Non-pigmented ciliary epithelial cell (primary cell): ENCODE data around the gene CCDC6.
"Not testable (repeated sequence)": the region's sequence is repeated elsewhere in the genome, so short reads cannot be mapped to it uniquely, and the experiment has no call there.

Source experiments
- DNase-seq: peaks from one replicate; pipeline ENCODE4 v3.0.0-alpha.2; 2010; ENCODE audit warnings: low read depth

CCDC6 gene

DNA sequence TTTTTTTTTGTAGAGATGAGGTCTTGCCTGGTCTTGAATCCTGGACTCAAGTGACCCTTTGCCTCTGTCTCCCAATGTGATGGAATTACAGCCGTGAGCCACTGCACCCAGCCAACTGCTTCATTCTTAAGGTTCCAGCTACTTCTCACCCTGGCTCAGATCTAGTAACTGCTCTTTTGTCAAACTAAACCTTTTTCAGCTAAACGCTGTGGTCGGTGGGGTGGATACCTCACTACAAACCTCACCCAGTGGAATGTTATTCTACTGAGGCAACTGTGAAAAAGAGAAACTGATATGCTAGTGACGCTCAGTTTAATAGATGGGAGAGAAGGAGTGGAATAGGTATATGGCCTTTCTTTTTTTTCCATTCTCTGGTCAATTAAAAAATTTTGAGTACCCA, 151.4 kb downstream of the CCDC6 start:
- no peak for DNase-seq

DNA sequence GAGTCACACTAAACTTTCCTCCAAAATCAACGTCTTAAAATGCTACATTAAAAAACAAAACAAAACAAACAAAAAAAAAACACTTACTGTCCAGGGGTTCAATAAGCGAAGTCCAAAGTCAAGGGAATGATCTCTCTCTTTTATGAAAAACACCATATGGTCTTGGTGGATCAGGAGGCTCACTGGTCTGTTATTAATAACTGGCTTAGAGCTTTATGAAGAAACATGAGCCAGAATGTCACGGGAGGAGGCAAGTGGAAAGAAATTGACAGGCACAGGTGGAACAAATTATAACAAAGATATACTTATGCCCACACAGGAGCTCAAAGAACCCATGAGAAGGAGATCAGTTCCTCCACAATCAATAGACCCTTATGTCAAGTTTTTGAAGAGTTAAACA, 153.1 kb downstream of the CCDC6 start, which contains the start of gene MRLN:
TSS of gene MRLN (minus strand) at position 189 of the 400 bp plus-strand sequence.
- no peak for DNase-seq

DNA sequence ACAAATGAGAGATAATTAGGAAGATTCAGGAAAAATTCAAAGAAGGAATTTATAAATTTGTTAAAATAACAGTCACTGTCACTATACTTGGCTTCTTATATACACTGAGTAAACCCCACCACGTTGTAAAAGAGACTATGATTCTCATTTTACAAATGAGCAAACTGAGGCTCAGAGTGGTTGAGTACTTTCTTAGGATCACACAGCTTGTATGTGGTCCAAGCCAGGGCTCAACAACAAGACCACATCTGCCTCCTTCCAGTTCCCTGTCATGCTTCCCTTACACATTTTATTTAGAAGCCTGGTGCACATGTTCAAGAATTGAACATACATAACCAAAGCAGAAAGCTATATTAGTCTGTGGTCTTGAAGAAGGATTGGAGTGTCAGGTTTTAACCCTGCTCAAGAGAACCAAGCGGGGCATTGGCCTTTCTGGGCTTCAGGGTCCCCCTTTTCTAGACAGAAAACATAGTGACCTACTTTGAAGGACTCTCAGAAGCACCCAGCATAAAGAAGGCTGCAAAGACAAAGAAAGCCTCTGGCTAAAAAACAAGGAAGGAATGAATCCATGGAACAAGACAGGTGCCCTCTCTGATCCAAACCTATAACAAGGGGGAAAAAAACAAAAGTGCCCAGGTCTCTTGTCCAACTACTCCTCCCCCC, 153.9 kb downstream of the CCDC6 start:
- no peak for DNase-seq

DNA sequence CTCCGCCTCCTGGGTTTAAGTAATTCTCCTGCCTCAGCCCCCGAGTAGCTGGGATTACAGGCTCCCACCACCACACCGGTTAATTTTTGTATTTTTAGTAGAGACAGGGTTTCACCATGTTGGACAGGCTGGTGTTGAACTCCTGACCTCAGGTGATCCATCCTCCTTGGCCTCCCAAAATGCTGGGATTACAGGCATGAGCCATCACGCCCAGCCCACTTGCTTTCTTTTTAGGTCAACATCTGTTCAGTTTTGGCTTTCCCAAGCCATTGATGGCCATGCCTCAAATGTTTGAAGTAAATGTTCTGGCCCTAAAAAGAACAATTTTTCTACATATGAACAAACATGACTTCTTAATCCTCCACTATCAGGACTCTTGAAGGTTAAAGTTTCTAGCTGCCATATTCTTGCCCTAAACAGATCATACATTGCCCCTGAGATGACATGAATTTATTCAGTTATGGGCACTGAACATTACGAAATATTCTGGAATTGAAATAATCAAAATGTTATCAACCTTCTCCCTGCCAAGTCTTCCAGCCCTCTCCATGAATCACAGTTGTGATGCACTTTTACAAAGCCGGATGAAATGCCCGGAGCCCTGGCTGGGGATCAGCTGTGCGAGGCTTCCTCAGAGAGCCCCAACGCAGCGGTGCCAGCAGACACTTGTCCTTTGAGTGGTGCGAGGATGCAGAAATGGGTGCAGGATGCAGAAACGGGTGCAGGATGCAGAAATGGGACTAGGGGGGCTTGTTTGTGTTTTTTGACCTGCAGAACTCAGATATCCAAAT, 156.0 kb downstream of the CCDC6 start:
- no peak for DNase-seq

DNA sequence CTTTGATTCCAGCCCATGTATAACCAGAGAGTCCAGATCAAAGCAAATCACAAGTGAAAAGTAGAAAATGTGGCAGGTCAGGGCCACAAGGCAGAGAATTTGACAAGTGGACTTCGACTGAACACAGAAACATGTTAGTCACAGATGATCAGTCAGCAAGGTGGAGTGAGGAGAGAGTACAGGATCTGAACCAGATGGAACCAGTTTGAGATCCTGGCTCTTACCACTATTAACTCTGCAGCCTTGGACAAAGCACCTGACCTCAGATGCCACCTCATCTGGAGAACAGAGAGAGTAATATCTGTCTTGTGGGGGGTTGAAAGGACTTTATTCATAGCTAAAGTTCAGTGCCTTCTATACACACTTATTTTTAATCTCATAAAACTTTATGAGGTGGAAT, 157.5 kb downstream of the CCDC6 start:
- no peak for DNase-seq

DNA sequence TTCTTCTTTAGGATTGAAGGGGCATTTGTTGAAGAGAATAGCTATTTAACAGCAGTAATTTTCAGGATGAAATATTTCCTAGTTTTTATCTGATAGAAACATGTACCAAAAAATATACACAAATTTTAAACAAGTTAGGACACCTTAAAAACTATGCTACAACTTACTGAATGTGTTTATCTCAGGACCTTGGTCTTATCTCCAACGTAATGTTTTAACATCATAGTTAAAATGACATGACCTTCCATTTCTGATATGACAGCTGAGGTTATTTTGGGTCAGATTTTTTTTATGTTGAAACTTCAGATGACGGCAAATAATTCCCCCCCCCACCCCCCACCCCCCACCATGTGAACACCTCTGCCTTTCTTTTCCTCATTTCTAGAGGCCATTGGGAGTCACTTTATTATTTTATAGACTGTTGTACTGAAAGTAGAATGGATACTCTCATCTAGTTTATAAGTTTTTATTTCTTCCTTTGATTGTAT, 161.1 kb downstream of the CCDC6 start:
- no peak for DNase-seq

DNA sequence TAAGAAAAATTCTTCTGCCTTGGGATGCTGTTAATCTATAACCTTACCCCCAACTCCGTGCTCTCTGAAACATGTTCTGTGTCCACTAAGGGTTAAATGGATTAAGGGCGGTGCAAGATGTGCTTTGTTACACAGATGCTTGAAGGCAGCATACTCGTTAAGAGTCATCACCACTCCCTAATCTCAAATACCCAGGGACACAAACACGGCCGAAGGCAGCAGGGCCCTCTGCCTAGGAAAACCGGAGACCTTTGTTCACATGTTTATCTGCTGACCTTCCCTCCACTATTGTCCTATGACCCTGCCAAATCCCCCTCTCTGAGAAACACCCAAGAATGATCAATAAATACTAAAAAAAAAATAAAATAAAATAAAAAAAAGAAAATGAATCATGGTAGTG, 161.6 kb downstream of the CCDC6 start:
- not testable (repeated sequence) for DNase-seq

DNA sequence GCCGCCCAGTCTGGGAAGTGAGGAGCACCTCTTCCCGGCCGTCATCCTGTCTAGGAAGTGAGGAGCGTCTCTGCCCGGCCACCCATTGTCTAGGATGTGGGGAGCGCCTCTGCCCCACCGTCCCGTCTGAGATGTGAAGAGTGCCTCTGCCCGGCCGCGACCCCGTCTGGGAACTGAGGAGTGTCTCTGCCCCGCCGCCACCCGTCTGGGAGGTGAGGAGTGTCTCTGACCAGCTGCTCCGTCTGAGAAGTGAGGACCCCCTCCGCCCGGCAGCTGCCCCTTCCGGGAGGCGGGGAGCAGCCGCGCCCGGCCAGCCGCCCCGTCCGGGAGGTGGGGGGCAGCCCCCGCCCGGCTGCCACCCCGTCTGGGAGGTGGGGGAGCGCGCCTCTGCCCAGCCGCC, 162.2 kb downstream of the CCDC6 start:
- not testable (repeated sequence) for DNase-seq

DNA sequence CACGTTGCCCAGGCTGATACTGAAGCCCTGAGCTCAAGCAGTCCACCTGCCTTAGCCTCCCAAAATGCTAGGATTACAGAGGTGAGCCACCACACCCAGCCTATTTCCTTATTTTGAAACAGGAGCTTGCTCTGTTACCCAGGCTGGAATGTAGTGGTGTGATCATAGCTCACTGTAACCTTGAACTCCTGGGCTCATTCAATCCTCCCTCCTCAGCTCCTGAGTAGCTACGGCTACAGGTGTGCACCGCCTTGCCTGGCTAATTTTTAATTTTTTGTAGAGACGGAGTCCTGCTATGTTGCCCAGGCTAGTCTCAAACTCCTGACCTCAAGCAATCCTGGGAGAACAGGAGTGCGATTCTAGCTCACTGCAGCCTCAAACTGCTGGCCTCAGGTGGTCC, 164.8 kb downstream of the CCDC6 start:
- DNase-seq: no peak

DNA sequence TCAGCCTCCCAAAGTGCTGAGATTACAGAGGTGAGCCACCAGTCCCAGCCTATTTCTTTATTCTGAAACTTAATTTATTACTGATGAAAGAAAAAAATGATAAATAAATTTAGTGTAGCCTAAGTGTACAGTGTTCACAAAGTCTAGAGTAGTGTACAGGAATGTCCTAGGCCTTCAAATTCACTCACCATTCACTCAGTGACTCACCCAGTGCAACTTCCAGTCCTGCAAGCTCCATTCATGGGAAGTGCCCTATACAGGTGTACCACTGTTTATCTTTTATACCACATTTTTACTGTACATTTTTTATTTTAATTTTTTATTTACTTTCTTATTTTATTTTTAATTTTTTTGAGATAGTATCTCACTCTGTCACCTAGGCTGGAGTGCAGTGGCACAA, 165.3 kb downstream of the CCDC6 start:
- DNase-seq: no peak
